ENCODE results near the gene CRACDL. TPM values are rescaled to one million over a fixed set of nuclear protein-coding genes. Genes with fewer than 3 reads are reported as not detected.

The CRACDL gene
- total and polyA plus RNA-seq, 2 of the 13 experiments (the other 11 are each of a cell fraction or from before 2014, with no cell fraction given): 0.15 to 0.26 TPM

DNA sequence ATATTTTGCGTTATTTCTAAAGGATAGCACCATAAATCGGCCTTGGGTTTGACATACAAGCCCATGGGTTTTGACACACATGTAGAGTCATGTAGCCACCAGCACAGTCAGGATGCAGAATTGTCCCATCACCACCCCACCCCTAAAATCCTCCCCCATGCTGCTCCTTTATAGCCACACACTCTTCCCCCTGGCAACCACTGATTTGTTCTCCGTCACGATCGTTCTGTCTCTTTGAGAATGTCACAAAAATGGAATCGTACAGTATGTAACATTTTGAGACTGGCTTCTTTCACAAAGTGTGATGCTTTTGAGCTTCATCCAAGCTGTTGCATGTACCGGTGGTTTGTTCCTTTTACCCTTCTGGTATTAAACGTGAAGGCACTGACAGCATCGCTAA, 39.1 kb downstream of the CRACDL start (continued):
- TF ChIP-seq, protein P1, sequence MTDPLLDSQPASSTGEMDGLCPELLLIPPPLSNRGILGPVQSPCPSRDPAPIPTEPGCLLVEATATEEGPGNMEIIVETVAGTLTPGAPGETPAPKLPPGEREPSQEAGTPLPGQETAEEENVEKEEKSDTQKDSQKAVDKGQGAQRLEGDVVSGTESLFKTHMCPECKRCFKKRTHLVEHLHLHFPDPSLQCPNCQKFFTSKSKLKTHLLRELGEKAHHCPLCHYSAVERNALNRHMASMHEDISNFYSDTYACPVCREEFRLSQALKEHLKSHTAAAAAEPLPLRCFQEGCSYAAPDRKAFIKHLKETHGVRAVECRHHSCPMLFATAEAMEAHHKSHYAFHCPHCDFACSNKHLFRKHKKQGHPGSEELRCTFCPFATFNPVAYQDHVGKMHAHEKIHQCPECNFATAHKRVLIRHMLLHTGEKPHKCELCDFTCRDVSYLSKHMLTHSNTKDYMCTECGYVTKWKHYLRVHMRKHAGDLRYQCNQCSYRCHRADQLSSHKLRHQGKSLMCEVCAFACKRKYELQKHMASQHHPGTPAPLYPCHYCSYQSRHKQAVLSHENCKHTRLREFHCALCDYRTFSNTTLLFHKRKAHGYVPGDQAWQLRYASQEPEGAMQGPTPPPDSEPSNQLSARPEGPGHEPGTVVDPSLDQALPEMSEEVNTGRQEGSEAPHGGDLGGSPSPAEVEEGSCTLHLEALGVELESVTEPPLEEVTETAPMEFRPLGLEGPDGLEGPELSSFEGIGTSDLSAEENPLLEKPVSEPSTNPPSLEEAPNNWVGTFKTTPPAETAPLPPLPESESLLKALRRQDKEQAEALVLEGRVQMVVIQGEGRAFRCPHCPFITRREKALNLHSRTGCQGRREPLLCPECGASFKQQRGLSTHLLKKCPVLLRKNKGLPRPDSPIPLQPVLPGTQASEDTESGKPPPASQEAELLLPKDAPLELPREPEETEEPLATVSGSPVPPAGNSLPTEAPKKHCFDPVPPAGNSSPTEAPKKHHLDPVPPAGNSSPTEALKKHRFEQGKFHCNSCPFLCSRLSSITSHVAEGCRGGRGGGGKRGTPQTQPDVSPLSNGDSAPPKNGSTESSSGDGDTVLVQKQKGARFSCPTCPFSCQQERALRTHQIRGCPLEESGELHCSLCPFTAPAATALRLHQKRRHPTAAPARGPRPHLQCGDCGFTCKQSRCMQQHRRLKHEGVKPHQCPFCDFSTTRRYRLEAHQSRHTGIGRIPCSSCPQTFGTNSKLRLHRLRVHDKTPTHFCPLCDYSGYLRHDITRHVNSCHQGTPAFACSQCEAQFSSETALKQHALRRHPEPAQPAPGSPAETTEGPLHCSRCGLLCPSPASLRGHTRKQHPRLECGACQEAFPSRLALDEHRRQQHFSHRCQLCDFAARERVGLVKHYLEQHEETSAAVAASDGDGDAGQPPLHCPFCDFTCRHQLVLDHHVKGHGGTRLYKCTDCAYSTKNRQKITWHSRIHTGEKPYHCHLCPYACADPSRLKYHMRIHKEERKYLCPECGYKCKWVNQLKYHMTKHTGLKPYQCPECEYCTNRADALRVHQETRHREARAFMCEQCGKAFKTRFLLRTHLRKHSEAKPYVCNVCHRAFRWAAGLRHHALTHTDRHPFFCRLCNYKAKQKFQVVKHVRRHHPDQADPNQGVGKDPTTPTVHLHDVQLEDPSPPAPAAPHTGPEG (CRISPR knock-in tag; IDR thresholded peaks at IDR 0.05): no peak
- TF ChIP-seq YY1 (IDR thresholded peaks at IDR 0.05; ENCODE audit: insufficient read depth, insufficient replicate concordance, low read depth, low read length): no peak
- TF ChIP-seq ARNT2 (CRISPR knock-in tag; IDR thresholded peaks at IDR 0.05; ENCODE audit: low read depth): no peak
- no peak for TF ChIP-seq KLF12 (CRISPR knock-in tag; IDR thresholded peaks at IDR 0.05; ENCODE audit: borderline replicate concordance)
- TF ChIP-seq TCF12 (IDR thresholded peaks at IDR 0.05): no peak
- TF ChIP-seq TCF12 (CRISPR knock-in tag; IDR thresholded peaks at IDR 0.05): no peak
- no peak for TF ChIP-seq PCBP2 (optimal IDR thresholded peaks at IDR 0.05; ENCODE audit: low read depth, low read length, poor library complexity, severe bottlenecking)
- TF ChIP-seq, protein P2, sequence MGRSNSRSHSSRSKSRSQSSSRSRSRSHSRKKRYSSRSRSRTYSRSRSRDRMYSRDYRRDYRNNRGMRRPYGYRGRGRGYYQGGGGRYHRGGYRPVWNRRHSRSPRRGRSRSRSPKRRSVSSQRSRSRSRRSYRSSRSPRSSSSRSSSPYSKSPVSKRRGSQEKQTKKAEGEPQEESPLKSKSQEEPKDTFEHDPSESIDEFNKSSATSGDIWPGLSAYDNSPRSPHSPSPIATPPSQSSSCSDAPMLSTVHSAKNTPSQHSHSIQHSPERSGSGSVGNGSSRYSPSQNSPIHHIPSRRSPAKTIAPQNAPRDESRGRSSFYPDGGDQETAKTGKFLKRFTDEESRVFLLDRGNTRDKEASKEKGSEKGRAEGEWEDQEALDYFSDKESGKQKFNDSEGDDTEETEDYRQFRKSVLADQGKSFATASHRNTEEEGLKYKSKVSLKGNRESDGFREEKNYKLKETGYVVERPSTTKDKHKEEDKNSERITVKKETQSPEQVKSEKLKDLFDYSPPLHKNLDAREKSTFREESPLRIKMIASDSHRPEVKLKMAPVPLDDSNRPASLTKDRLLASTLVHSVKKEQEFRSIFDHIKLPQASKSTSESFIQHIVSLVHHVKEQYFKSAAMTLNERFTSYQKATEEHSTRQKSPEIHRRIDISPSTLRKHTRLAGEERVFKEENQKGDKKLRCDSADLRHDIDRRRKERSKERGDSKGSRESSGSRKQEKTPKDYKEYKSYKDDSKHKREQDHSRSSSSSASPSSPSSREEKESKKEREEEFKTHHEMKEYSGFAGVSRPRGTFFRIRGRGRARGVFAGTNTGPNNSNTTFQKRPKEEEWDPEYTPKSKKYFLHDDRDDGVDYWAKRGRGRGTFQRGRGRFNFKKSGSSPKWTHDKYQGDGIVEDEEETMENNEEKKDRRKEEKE (IDR thresholded peaks at IDR 0.05): no peak
- TF ChIP-seq RXRB (CRISPR knock-in tag; IDR thresholded peaks at IDR 0.05; ENCODE audit: borderline replicate concordance): no peak
- no peak for TF ChIP-seq NAIF1 (CRISPR knock-in tag; IDR thresholded peaks at IDR 0.05; ENCODE audit: borderline replicate concordance)
